ENCODE data around the gene CARM1.
"Not testable (repeated sequence)": the region's sequence is repeated elsewhere in the genome, so short reads cannot be mapped to it uniquely, and the experiment has no call there.

Gene CARM1

DNA sequence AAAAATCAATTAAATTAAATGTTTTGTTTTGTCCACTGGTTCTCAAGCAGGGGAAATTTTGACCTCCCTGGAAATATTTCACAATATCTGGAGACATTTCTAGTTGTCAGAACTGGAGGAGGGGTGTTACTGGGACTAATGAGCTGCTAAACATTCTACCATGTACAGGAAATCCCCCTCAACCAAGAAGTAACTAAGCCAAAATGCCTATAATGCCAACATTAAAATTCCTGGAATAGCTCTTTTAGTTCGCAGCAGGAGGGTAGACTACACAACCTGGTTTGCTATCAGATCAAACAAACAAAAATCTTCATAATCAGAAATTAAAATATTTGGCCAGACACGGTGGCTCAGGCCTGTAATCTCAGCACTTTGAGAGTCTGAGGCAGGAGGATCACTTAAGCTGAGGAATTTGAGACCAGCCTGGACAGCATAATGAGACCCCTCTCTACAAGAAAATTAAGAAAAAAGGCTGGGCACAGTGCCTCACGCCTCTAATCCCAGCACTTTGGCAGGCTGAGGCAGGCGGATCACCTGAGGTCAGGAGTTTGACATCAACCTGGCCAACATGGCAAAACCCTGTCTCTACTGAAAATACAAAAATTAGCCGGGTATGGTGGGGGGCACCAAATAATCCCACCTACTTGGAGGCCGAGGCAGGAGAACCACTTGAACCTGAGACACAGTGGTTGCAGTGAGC is 75.8 kb downstream of the CARM1 start:
- no peak for DNase-seq
- intact Hi-C loops (cut with DNase I), result no loop called here

DNA sequence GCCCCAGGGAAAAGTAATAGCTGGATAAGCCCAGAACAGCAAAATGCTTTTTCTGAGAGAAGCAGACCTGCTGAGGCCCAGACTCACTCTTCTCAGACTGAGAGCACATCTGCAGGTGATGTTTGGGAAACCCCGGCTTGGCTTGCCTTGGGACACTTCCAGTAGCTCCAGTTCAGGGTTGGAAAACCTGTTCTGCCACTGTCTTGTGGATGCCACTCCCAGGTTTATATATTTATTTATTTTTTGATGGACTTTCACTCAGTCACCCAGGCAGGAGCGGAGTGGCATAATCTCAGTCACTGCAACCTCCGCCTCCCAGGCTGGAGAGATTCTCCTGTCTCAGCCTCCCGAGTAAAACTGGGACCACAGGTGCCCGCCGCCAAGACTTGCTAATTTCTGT is 81.5 kb downstream of the CARM1 start:
- DNase-seq, result no peak
- intact Hi-C loops (cut with DNase I), result no loop called here

DNA sequence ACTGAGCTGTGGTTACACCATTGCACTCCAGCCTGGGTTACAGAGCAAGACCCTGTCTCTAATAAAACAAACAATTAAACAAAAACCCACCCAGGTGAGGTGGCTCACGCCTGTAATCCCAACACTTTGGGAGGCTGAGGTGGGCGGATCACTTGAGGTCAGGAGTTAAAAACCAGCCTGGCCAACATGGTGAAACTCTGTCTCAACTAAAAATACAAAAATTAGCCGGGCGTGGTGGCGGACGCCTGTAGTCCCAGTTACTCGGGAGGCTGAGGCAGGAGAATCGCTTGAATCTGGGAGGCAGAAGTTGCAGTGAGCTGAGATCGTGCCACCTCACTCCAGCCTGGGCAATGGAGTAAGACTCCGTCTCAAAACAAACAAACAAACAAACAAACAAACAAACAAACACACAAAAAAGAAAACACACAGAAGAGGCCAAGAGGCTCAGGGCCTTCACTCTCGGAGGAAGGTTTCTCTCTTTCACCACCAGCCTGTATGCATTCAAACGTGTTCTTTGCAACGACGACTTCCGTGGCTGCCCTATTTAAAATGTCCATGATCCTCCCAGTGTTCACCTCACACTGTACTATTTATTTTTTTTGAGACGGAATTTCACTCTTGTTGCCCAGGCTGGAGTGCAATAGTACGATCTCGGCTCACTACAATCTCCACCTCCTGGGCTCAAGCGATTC is 88.1 kb downstream of the CARM1 start:
- intact Hi-C loops (cut with DNase I); DNase-seq: not testable (repeated sequence)

DNA sequence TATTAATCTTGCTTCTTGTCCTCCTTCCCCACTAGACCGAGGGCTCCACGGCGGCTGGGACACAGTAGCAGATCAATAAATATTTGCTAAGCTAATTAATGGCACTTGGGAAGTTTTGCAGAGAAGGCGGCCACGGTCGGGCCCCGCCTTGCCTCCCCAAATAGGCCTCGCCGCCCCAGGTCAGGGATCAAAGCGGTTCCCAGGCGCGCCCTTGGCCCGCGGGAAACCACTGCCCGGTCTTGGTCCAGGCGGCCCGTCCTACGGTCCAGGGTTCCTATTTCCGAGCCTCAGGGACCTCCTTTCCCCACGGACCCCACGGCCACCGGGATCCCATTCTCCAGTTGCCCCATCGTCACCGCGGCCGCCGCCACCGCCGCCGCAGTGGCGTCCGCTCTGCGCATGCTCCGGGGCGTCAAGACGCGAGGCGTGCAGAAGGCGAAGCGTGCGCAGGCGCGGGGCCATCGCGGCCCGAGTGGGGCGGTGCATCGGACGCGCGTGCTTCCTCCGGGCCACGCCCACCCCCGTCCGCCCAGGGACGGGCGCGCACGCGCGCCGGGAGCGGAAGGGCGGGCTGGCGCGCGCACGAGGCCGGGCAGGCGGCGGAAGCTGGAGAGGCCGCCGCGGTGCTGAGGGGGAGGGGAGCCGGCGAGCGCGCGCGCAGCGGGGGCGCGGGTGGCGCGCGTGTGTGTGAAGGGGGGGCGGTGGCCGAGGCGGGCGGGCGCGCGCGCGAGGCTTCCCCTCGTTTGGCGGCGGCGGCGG is 89.1 kb downstream of the CARM1 start, which contains the start of gene SMARCA4:
TSS of gene SMARCA4 (plus strand) at position 717 of the 759 bp plus-strand sequence. CDS start 23,122 bp downstream, outside the sequence.
- intact Hi-C loops (cut with DNase I), result no loop called here
- DNase-seq, result peak; percentile 73 to 98 (median 95)

DNA sequence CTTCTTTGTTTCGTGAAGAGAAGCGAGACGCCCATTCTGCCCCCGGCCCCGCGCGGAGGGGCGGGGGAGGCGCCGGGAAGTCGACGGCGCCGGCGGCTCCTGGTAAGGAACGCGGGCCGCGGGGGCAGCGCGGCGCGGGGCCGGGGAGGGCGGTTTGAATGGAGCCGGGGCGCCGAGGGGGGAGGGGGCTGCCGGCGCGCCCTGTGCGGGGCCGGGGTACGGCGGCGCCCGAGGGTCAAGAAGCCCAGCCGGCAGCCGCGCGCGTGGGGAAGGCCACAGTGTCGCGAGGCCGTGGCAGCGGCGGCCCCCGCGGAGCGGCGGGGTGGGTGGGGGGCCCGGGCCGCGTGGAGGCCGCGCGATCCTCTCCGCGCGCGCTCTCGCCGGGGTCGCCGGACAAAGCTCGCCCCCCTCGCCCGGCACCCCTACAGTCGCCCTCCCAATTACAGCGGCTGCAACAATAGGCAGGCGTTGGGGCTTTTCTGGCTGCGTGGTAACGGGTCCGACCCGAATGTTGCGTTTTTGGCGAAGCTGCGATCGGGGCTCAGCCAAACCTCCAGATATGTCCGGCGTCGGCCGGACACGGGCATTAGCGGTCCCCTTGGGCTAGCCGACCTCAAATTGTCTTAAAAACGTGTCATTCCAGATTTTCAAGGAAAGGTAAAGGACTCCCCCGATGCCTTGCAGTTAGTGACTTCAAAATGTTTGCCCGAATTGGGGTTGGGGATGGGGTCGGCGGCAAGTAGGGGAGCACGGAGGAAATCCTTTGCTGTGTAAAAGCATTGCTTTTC is 89.9 kb downstream of the CARM1 start:
- intact Hi-C loops (cut with DNase I), result no loop called here
- peak in 22 of 42 donors; percentile 7 to 86 (median 73) for DNase-seq

DNA sequence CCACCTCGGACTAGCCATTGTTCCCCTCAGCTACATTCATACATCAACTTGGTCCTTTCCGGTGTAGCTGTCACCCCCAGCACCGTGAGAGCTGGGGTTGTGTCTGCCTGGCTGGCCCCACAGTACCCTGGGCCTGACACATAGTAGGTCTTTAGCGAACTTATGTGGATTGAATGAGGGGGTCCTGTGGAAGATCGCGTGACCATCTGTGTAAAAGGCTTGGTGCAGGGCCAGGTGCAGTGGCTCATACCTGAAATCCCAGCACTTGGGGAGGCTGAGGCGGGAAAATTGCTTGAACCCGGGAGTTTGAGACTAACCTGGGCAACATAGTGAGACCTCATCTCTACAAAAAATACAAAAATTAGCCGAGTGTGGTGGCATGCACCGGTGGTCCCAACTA is 91.5 kb downstream of the CARM1 start:
- DNase-seq, result no peak
- intact Hi-C loops (cut with DNase I), result no loop called here

DNA sequence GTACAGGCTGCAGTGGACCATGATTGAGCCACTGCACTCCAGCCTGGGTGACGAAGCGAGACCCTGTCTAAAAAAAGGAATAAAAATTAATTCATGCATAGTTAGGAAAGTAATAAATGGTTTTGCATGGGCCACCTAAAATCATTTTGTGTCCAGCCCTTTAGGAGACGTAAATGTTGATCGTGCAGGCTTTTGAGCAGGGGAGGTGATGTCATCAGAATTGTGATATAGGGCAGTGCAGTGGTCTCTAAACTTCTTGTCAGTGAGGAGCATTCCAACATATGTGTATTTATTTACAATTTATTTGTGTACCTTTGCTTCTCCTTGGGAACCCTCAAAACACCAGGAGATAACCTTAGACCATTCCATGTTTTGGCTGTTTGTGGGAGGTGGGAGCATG is 92.5 kb downstream of the CARM1 start:
- intact Hi-C loops (cut with DNase I), result no loop called here
- no peak for DNase-seq

DNA sequence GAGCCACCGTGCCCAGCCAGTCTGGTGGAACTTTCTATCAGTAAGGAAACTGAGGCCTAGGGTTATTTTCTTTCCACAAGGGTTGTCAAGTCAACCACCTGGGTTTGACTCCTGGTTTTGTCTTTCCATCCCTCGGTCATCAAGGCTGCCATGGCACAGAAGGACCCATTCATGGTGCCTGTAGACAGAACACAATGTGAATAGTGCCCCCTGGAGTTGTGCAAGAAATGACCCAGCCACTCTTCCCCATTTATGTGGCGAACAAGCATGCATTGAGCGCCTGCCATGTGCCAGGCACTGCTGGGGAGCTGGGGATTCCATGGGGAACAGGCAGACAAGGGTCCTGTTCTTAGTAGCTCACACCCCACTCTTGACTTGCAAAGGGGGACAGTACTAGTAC is 93.5 kb downstream of the CARM1 start:
- no peak for DNase-seq
- intact Hi-C loops (cut with DNase I), result no loop called here

DNA sequence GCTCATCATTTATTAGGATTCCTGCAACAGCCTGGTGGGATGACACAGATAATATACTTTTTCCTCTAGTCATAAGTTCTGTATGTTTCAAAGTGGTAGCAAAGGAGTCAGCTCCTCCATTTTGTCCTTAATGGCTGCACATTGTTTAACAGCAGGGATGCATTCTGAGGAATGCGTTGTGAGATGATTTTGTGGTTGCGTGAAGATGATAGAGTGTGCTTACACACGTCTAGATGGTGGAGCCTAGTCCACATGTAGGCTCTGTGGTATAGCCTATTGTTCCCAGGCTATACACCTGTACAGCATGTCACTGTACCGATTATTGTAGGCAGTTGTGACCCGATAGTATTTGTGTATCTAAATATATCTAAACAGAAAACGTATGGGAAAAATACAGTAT is 94.0 kb downstream of the CARM1 start:
- intact Hi-C loops (cut with DNase I), result no loop called here

DNA sequence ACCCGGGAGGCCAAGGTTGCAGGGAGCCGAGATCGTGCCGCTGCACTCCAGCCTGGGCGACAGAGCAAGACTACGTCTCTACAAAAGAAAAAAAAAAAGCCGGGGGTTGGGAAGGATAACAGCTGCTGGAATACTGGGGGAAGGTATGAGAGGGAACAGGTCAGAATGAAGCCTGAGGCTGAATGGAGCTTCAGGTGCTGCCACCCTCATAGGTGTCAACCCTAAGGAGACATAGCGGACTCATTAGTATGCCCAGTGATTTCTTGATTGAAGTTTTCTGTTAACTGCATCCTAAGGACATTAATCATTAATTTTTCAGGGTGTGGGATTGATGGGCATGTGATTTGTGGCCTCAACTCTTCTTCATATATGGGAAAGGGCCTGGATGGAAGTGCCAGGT is 95.5 kb downstream of the CARM1 start:
- no peak for DNase-seq
- intact Hi-C loops (cut with DNase I), result no loop called here

More for the DNA sequence above, 94.0 kb downstream of the CARM1 start:
- no peak for DNase-seq

DNA sequence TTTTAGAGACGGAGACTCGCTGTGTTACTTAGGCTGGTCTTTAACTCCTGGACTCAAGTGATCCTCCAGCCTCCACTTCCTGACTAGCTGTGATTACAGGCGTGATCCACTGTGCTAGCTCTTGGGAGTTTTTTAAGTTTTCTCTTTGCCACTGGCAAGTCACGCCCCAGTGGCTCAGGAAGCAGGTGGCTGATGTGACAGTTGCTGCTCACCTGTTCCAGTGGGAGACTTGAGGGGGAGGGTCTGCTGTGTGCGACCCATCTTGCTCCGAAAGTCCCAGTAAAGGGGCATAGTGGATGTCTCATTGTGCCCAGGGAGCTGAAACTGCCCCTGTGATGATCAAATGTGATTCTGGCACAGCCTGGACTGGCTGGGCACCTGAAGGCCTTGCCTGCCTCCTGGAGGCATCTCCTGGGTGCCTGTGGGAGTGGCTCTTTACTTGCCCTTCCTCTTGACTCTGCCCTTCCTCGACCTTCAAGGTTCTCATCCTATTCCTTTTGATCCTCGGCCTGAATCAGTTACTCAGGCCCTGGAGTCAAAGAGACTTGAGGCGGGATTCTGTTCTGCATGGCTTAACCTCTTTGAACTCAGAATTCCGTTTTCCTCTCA is 97.3 kb downstream of the CARM1 start:
- no peak for DNase-seq
- intact Hi-C loops (cut with DNase I), result no loop called here

DNA sequence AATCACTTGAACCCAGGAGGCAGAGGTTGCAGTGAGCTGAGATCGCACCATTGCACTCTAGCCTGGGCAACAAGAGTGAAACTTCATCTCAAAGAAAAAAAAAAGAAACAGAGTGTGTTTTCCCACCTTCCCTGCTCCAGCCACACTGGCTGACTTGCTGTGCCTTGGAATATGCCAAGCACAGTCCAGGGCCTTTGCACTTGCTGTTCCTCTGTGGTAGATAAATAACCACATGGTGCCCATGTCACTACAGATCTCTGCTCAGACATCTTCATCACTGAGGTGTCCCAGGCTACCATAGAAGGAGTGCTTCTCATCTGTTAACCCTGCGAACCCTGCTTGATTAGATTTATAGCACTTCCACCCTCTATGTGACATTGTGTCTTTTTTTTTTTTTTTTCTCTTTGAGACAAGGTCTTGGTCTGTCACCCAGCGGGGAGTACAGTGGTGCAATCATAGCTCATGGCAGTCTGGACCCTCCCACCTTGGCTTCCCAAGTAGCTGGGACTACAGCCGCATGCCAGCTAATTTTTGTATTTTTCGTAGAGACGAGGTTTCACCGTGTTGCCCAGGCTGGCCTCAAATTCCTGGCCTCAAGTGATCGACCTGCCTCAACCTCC is 99.9 kb downstream of the CARM1 start:
- intact Hi-C loops (cut with DNase I), result no loop called here
- no peak for DNase-seq
